ENCODE results near the gene MGAT4A.

The MGAT4A gene

GRCh38 chr2:98727369-98728087 lies 3.4 kb downstream of the MGAT4A start:
- no peak for ATAC-seq
- TF ChIP-seq CREB5 (CRISPR knock-in tag; IDR thresholded peaks at IDR 0.05; ENCODE audit: low read depth) = no peak
- TF ChIP-seq ESRRG (CRISPR knock-in tag; IDR thresholded peaks at IDR 0.05) = no peak
- TF ChIP-seq ZFP3 (CRISPR knock-in tag; IDR thresholded peaks at IDR 0.05) = no peak
- TF ChIP-seq ZFP30 (CRISPR knock-in tag; IDR thresholded peaks at IDR 0.05) = no peak
- TF ChIP-seq TOX (CRISPR knock-in tag; IDR thresholded peaks at IDR 0.05; ENCODE audit: borderline replicate concordance) = no peak
- no peak for TF ChIP-seq RARB (CRISPR knock-in tag; IDR thresholded peaks at IDR 0.05)
- no peak for TF ChIP-seq ISL1 (CRISPR knock-in tag; IDR thresholded peaks at IDR 0.05)
- no peak for TF ChIP-seq CSRNP3 (CRISPR knock-in tag; IDR thresholded peaks at IDR 0.05)
- no peak for TF ChIP-seq ZNF565 (CRISPR knock-in tag; conservative IDR thresholded peaks at IDR 0.05; ENCODE audit: low read depth)
- no peak for TF ChIP-seq ZC3H10 (CRISPR knock-in tag; IDR thresholded peaks at IDR 0.05)

GRCh38 chr2:98726735-98727368 lies 4.1 kb downstream of the MGAT4A start:
- TF ChIP-seq CSRNP3 (CRISPR knock-in tag; IDR thresholded peaks at IDR 0.05) (no peak), PPARA (CRISPR knock-in tag; IDR thresholded peaks at IDR 0.05; ENCODE audit: borderline replicate concordance) (no peak), ZFP30 (CRISPR knock-in tag; IDR thresholded peaks at IDR 0.05) (no peak), ZNF565 (CRISPR knock-in tag; conservative IDR thresholded peaks at IDR 0.05; ENCODE audit: low read depth) (no peak), ZNF70 (CRISPR knock-in tag; IDR thresholded peaks at IDR 0.05) (no peak), TSHZ2 (CRISPR knock-in tag; IDR thresholded peaks at IDR 0.05) (no peak), OSR1 (CRISPR knock-in tag; IDR thresholded peaks at IDR 0.05) (no peak), SNAI2 (CRISPR knock-in tag; IDR thresholded peaks at IDR 0.05) (no peak), ESRRG (CRISPR knock-in tag; IDR thresholded peaks at IDR 0.05) (no peak), RARB (CRISPR knock-in tag; IDR thresholded peaks at IDR 0.05) (no peak), GLIS3 (CRISPR knock-in tag; IDR thresholded peaks at IDR 0.05) (no peak), ISL1 (CRISPR knock-in tag; IDR thresholded peaks at IDR 0.05) (no peak)
- no peak for ATAC-seq

GRCh38 chr2:98726205-98726604 lies 4.7 kb downstream of the MGAT4A start:
- no peak for TF ChIP-seq CSDC2 (CRISPR knock-in tag; IDR thresholded peaks at IDR 0.05)

GRCh38 chr2:98720286-98720685 lies 10.6 kb downstream of the MGAT4A start:
- no peak for ATAC-seq
- TF ChIP-seq ESRRG (CRISPR knock-in tag; IDR thresholded peaks at IDR 0.05) = no peak
- no peak for TF ChIP-seq CREB5 (CRISPR knock-in tag; IDR thresholded peaks at IDR 0.05; ENCODE audit: low read depth)
- no peak for TF ChIP-seq RARB (CRISPR knock-in tag; IDR thresholded peaks at IDR 0.05)
- no peak for TF ChIP-seq PPARA (CRISPR knock-in tag; IDR thresholded peaks at IDR 0.05; ENCODE audit: borderline replicate concordance)
- TF ChIP-seq POU6F1 (CRISPR knock-in tag; IDR thresholded peaks at IDR 0.05; ENCODE audit: borderline replicate concordance, low read depth) = no peak
- TF ChIP-seq ARNTL (CRISPR knock-in tag; IDR thresholded peaks at IDR 0.05; ENCODE audit: borderline replicate concordance, low read depth) = no peak
- TF ChIP-seq TSHZ2 (CRISPR knock-in tag; IDR thresholded peaks at IDR 0.05) = no peak
- TF ChIP-seq ISL1 (CRISPR knock-in tag; IDR thresholded peaks at IDR 0.05) = no peak
- TF ChIP-seq TCF4 (CRISPR knock-in tag; IDR thresholded peaks at IDR 0.05; ENCODE audit: borderline replicate concordance) = no peak
- no peak for TF ChIP-seq ZNF565 (CRISPR knock-in tag; conservative IDR thresholded peaks at IDR 0.05; ENCODE audit: low read depth)
- TF ChIP-seq GLIS3 (CRISPR knock-in tag; IDR thresholded peaks at IDR 0.05) = no peak

More at GRCh38 chr2:98726205-98726604, 4.7 kb downstream of the MGAT4A start:
- no peak for ATAC-seq
